Measurements from ENCODE around the gene CCR3. TPM values are rescaled to one million over a fixed set of nuclear protein-coding genes. Genes with fewer than 3 reads are reported as not detected.
"Not testable (repeated sequence)": the region's sequence is repeated elsewhere in the genome, so short reads cannot be mapped to it uniquely, and the experiment has no call there.

Gene CCR3
- not detected for total RNA-seq

- ATAC-seq (no peak), DNase-seq (no peak)
- H3K9me3 Mint-ChIP-seq = no peaks in the 10 kb centered on the region
- peaks cover 5% of the 10 kb centered on the region for H3K4me1 Mint-ChIP-seq (ENCODE audit: low read depth)
- peaks cover 5% of the 10 kb centered on the region for H3K27me3 Mint-ChIP-seq (ENCODE audit: low read depth)
- H3K4me3 Mint-ChIP-seq = no peak within 1 kb of the TSS
- H3K36me3 Mint-ChIP-seq (ENCODE audit: insufficient read depth) = no peaks in the 10 kb centered on the region
These were observed at the start of gene CCR3 for GRCh38 chr3:46242120-46242519. Gene CCR3, plus strand, starts transcription at chr3:46242460. Its CDS starts 22,699 bp downstream, at chr3:46265159.

- Mint-ChIP-seq H3K4me1 (ENCODE audit: low read depth) (peaks cover 2% of the 10 kb centered on the region), H3K27me3 (ENCODE audit: low read depth) (peaks cover 11% of the 10 kb centered on the region), H3K4me3 (no peak overlapping the region), H3K9me3 (peaks cover 21% of the 10 kb centered on the region), H3K36me3 (ENCODE audit: insufficient read depth) (peaks cover 3% of the 10 kb centered on the region)
- DNase-seq (no peak), ATAC-seq (no peak)
These were observed 49.3 kb upstream of the CCR3 start for GRCh38 chr3:46192939-46193338.

GRCh38 chr3:46193436-46193835, 48.8 kb upstream of the CCR3 start:
- Mint-ChIP-seq H3K36me3 (ENCODE audit: insufficient read depth) (peaks cover 3% of the 10 kb centered on the region), H3K27me3 (ENCODE audit: low read depth) (peaks cover 11% of the 10 kb centered on the region), H3K4me1 (ENCODE audit: low read depth) (no peaks in the 10 kb centered on the region), H3K4me3 (no peak overlapping the region), H3K9me3 (peaks cover 21% of the 10 kb centered on the region)
- ATAC-seq (no peak), DNase-seq (no peak)

GRCh38 chr3:46194868-46195553, 47.2 kb upstream of the CCR3 start:
- ATAC-seq (no peak), DNase-seq (no peak)
- Mint-ChIP-seq H3K36me3 (ENCODE audit: insufficient read depth) (peaks cover 3% of the 10 kb centered on the region), H3K4me3 (no peak overlapping the region), H3K4me1 (ENCODE audit: low read depth) (no peaks in the 10 kb centered on the region), H3K9me3 (peaks cover 21% of the 10 kb centered on the region), H3K27me3 (ENCODE audit: low read depth) (peaks cover 11% of the 10 kb centered on the region)

GRCh38 chr3:46196261-46196957, 45.9 kb upstream of the CCR3 start:
- ATAC-seq = no peak
- no peak overlapping the region for H3K4me3 Mint-ChIP-seq
- peaks cover 6% of the 10 kb centered on the region for H3K27me3 Mint-ChIP-seq (ENCODE audit: low read depth)

GRCh38 chr3:46200211-46200610, 42.0 kb upstream of the CCR3 start:
- DNase-seq (no peak), ATAC-seq (no peak)
- peaks cover 2% of the 10 kb centered on the region for H3K4me1 Mint-ChIP-seq (ENCODE audit: low read depth)
- no peak overlapping the region for H3K4me3 Mint-ChIP-seq
- H3K27me3 Mint-ChIP-seq (ENCODE audit: low read depth) = no peaks in the 10 kb centered on the region
- H3K9me3 Mint-ChIP-seq = no peaks in the 10 kb centered on the region
- no peaks in the 10 kb centered on the region for H3K36me3 Mint-ChIP-seq (ENCODE audit: insufficient read depth)

More at GRCh38 chr3:46196261-46196957, 45.9 kb upstream of the CCR3 start:
- no peak for DNase-seq
- Mint-ChIP-seq H3K4me1 (ENCODE audit: low read depth) (no peaks in the 10 kb centered on the region), H3K36me3 (ENCODE audit: insufficient read depth) (peaks cover 3% of the 10 kb centered on the region), H3K9me3 (peaks cover 21% of the 10 kb centered on the region)

- Mint-ChIP-seq H3K9me3 (no peaks in the 10 kb centered on the region), H3K27me3 (ENCODE audit: low read depth) (no peaks in the 10 kb centered on the region), H3K4me3 (no peak overlapping the region), H3K4me1 (ENCODE audit: low read depth) (peaks cover 2% of the 10 kb centered on the region), H3K36me3 (ENCODE audit: insufficient read depth) (no peaks in the 10 kb centered on the region)
- DNase-seq (no peak), ATAC-seq (no peak)
These were observed 41.5 kb upstream of the CCR3 start for GRCh38 chr3:46200790-46201189.

GRCh38 chr3:46202535-46202934, 39.7 kb upstream of the CCR3 start:
- DNase-seq = no peak
- Mint-ChIP-seq H3K9me3 (no peaks in the 10 kb centered on the region), H3K4me3 (no peak overlapping the region), H3K36me3 (ENCODE audit: insufficient read depth) (no peaks in the 10 kb centered on the region), H3K27me3 (ENCODE audit: low read depth) (no peaks in the 10 kb centered on the region), H3K4me1 (ENCODE audit: low read depth) (peaks cover 11% of the 10 kb centered on the region)
- no peak for ATAC-seq

GRCh38 chr3:46203681-46204080, 38.6 kb upstream of the CCR3 start:
- peaks cover 21% of the 10 kb centered on the region for H3K4me1 Mint-ChIP-seq (ENCODE audit: low read depth)
- H3K9me3 Mint-ChIP-seq = no peaks in the 10 kb centered on the region
- DNase-seq = no peak
- no peak for ATAC-seq
- no peak overlapping the region for H3K4me3 Mint-ChIP-seq
- no peaks in the 10 kb centered on the region for H3K27me3 Mint-ChIP-seq (ENCODE audit: low read depth)
- no peaks in the 10 kb centered on the region for H3K36me3 Mint-ChIP-seq (ENCODE audit: insufficient read depth)

- Mint-ChIP-seq H3K9me3 (no peaks in the 10 kb centered on the region), H3K4me3 (no peak overlapping the region), H3K27me3 (ENCODE audit: low read depth) (no peaks in the 10 kb centered on the region), H3K4me1 (ENCODE audit: low read depth) (peaks cover 29% of the 10 kb centered on the region), H3K36me3 (ENCODE audit: insufficient read depth) (no peaks in the 10 kb centered on the region)
- DNase-seq (no peak), ATAC-seq (no peak)
These were observed 36.8 kb upstream of the CCR3 start for GRCh38 chr3:46205286-46205960.

GRCh38 chr3:46206282-46207015, 35.8 kb upstream of the CCR3 start:
- ATAC-seq (no peak), DNase-seq (no peak)
- H3K4me1 Mint-ChIP-seq (ENCODE audit: low read depth) = peaks cover 29% of the 10 kb centered on the region
- no peaks in the 10 kb centered on the region for H3K9me3 Mint-ChIP-seq
- H3K4me3 Mint-ChIP-seq = no peak overlapping the region
- H3K27me3 Mint-ChIP-seq (ENCODE audit: low read depth) = no peaks in the 10 kb centered on the region
- no peaks in the 10 kb centered on the region for H3K36me3 Mint-ChIP-seq (ENCODE audit: insufficient read depth)

- not testable (repeated sequence) for H3K36me3 Mint-ChIP-seq (ENCODE audit: insufficient read depth); H3K4me3 Mint-ChIP-seq; DNase-seq; H3K9me3 Mint-ChIP-seq; ATAC-seq; H3K27me3 Mint-ChIP-seq (ENCODE audit: low read depth)
- H3K4me1 Mint-ChIP-seq (ENCODE audit: low read depth) = peaks cover 29% of the 10 kb centered on the region
These were observed 34.7 kb upstream of the CCR3 start for GRCh38 chr3:46207514-46207913.

GRCh38 chr3:46208167-46208704, 34.0 kb upstream of the CCR3 start, which contains the start of gene CCR1:
Gene CCR1, minus strand, starts transcription at chr3:46208313. Its CDS starts 4,000 bp downstream, at chr3:46204313.
- ATAC-seq (peak; percentile 62 to 63), DNase-seq (no peak)
- Mint-ChIP-seq H3K36me3 (ENCODE audit: insufficient read depth) (no peaks in the 10 kb centered on the region), H3K4me3 (peak within 1 kb of the TSS; percentile 6), H3K9me3 (no peaks in the 10 kb centered on the region), H3K4me1 (ENCODE audit: low read depth) (peaks cover 29% of the 10 kb centered on the region), H3K27me3 (ENCODE audit: low read depth) (no peaks in the 10 kb centered on the region)

- no peaks in the 10 kb centered on the region for H3K27me3 Mint-ChIP-seq (ENCODE audit: low read depth)
- H3K36me3 Mint-ChIP-seq (ENCODE audit: insufficient read depth) = no peaks in the 10 kb centered on the region
- no peak overlapping the region for H3K4me3 Mint-ChIP-seq
- H3K4me1 Mint-ChIP-seq (ENCODE audit: low read depth) = peaks cover 29% of the 10 kb centered on the region
- DNase-seq = no peak
- H3K9me3 Mint-ChIP-seq = no peaks in the 10 kb centered on the region
- ATAC-seq = no peak
These were observed 33.2 kb upstream of the CCR3 start for GRCh38 chr3:46209053-46209452.
